Globus pallidus (tissue), 1 donor: ENCODE data around the gene ZFYVE27.

Source experiments
- DNase-seq: peaks from one replicate; pipeline ENCODE4 v3.0.0-alpha.2; 2015; ENCODE audit warnings: low spot score

The ZFYVE27 gene

DNA sequence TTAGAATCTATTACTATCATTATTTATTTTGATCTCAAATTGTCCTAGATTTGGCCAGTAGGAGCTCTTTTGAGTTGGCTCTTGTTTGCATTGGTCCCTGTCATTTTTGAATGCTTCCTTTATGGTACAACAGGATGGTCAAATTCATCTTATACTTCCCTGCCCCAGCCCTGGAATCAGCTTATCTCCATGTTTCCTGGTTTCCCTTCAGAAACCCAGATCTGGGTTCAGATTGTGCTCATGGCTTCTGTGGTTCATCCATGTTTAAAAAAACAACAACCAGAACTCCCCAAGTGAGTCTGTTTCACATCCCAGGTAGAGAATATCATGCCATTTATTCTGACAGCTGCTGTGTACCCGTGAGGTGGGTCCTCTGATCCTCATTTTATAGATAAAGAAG, 10.6 kb downstream of the ZFYVE27 start:
- DNase-seq = no peak

DNA sequence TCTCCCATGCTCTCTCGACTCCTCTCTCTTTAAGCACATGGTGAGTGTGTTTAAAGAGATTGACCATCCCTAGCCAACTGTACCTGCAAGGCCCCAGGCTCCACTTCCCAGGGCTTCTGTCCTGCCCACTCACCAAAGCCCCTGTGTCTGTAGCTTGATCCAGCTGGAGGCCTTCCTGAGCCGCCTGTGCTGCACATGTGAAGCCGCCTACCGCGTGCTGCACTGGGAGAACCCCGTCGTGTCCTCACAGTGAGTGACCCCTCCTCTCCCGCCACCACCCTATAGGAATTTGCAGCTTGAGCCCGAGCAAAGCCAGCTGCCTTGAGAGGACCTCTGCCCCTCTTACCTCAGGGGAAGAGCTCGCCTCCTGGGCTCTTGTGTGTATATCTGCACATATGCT, 11.2 kb downstream of the ZFYVE27 start:
- no peak for DNase-seq

DNA sequence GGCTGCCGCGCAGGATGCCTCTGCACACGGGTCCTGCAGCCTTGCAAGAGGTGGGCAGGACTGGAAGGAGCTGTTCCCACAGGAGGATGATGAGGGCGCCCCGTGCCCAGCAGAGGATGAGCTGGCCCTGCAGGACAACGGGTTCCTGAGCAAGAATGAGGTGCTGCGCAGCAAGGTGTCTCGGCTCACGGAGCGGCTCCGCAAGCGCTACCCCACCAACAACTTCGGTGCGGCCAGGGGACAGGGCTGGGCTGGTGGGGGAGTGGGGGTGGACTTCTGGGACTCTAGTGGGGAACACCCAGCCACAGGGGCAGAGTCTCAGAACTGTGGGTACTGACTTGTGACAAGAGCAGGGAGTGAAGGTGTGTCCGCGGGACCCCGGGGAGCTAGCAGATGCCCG, 16.0 kb downstream of the ZFYVE27 start:
- no peak for DNase-seq

DNA sequence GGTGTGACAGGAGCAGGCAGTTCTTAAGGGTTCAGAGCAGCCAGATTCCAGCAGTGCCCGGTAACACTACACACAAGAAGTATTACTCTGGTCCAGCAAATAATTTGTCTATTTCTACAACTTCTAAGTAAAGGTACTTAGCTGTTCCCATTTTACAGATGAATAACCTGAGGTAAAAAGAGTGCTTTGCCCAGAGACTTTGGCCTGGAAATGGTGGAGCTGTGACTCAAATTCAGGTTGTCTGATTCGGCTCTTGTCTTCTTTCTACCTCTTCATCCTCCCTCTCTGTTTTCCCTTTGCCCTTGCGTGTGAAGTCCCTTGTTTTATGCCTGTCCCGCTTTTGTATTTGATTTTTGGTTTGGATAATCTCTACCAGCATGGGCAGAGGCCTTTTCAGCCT, 17.8 kb downstream of the ZFYVE27 start:
- DNase-seq = no peak

- no peak for DNase-seq
Observed at GRCh38 chr10:97755718-97756117, 18.8 kb downstream of the ZFYVE27 start.

GRCh38 chr10:97757471-97757870, 20.5 kb downstream of the ZFYVE27 start:
- DNase-seq = no peak

DNA sequence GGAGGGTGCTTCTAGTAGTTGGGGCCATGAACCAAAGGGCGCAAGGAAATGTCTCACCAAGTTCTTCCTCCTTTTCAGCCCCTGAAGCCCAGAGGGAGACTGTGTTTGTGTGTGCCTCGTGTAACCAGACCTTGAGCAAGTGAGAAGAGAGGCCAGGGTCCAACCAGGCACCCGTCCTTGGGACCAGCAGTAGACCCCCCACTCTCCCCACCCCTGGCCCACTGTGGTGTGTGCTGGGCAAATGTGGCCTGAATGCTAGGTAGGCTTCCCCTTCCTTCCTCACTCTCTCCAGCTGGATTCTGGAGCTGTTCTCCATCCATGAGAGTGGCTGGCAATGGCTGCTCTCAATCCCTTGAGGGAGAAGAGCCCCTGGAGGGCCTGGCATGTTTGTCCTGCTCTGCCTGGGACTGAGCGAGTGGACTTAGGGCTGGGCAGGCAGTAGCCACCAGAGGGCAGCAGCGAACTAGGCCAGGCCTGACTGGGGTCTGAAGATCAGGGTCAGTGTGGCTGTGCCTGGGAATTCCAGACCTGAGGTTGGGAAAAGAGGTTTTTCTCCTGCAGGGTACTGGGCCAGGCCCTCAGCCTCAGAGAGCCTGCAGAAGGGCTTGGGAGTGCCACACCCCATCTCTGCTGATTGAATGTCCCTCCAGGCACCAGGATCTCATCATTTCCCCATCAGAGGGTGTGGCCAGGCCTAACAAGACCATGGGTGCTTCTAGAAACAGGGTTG, 22.4 kb downstream of the ZFYVE27 start:
- peak; percentile 67 for DNase-seq

DNA sequence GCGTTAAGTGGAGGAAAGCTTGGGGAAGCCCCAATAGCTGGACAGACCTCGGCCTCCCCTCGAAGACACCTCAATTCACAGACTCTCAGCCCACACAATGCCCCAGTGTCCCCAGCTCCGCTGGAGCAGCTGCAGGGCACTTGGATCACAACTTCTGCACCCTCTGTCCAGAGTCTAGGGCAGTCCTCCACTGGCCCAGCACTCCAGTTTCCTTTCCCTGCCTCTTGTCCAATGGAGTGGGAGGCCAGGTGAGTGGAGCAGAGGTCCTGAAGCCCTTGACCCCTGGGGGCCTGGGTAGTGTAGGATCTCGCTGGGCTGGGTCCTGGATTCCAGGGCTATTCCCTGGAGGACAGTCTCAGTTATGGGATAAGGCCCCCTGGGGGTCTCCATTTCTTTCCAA, 23.0 kb downstream of the ZFYVE27 start:
- no peak for DNase-seq

DNA sequence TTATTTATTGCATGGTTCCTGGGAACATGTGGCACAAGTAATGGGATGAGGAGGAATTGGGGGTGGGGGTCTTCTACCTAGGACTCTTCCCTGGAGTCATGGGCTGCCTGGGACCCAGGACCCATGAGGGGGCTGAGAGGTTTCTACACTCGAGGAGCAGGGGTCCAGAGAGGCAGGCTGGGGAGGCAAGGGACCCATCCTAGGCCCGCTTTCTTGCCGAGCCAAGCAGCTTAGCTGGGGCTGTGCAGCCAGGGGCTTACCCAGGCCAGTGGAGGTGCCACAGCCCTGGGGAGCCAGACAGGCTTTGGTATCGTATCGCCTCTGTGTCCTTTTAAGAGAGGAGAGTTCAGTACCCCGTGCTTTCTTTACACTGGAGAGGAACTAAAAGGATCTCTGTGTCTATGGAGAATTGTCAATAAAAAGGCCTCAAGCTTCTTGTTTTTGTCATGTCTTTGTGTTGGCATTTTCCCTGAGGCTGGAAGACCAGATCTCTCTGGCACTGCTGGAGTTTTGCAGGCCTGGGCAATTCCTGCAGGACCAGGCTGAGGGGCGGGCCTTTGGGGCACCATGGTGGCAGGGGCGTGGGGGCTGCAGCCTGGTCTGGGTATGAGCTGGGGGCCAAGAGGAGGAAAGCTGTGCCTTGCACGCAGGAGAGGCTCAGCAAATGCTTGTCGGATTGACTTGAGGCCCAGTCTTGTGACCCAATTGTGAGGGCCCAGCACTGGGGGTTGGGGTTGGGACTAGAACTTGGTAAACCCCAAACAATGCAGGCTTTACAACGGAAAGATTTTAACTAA, 23.7 kb downstream of the ZFYVE27 start:
- DNase-seq = no peak

DNA sequence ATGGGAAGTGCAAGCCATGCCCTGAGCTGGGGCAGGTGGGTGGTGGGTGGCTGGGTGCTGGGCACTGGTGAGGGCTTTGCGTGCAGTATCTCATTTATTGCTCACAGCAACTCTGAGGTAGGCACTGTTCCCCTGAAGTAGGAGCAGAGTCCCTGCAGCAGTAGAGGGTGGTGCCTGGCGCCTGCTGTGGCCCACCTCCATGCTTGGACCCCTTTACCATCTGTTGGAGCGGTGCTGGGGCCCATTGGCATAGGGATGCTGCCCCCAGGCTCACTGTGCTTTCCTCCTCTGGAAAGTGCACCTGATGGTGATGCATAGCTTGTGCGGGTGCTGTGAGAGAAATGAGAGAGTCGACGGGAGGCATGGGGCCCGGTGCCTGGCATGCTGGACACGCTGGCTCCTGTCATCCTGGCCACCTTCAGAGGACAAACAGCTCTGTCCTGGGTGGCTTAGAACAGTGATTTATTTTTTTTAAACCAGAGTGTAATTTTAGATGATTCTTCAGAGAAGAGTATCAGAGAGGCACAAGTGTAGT, 24.5 kb downstream of the ZFYVE27 start:
- DNase-seq = no peak

DNA sequence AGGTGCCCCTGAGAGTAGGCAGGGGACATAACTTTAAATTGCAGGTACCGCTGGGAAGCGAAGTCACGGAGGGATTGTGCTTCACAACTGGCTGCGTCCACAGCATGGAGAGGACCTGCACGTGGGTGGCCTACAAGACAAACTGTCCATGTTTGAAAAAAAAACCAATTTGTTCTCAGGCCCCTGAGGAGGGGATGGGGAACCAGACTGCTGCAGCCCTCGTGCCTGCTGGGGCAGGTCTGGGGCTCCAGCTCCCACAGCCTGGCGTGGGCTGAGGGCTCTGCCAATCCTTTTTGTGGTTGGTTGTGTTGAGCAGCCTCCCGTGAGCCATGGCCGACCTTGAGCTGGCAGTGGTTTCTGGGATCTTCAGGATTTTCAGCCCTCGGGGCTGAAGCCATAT, 25.1 kb downstream of the ZFYVE27 start:
- DNase-seq = no peak

DNA sequence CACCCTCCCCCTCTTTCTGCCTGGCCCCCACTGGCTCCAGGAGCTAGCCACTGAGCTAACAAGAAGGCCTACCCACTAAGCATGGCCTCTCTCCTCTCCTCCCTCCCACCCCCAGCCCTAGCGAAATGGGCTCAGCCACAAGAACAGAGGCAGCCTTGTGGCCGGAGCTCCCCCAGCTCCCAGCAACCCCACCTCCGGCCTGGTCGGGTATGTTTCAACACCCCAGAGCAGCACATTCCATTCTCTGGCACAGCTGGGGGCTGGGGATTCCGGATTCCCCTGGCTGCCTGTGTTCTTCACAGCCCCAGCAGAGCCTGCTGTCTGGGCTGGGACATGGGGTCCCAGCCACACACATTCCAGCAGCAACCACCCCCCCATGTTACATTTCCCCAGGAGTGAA, 25.9 kb downstream of the ZFYVE27 start:
- DNase-seq = no peak

DNA sequence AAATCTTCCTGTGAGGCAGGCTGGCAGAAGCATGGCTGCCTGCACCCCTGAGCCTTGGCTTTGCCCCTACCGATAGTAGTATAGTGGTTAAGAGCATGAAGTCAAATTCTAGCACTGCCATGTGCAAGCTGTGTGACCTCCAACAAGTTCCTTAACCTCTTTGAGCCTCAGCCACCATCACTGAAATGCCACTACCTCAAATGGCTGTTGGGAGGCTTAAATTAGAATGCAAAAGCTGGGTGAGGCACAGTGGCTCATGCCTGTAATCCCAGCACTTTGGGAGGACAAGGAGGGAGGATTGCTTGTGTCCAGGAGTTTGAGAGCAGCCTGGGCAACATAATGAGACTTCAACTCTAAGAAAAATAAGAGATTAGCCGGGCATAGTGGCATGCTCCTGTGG, 26.5 kb downstream of the ZFYVE27 start:
- DNase-seq = no peak

GRCh38 chr10:97763947-97764346, 27.0 kb downstream of the ZFYVE27 start:
- DNase-seq = no peak

GRCh38 chr10:97764519-97764931, 27.6 kb downstream of the ZFYVE27 start:
- DNase-seq = no peak

- DNase-seq = no peak
Observed at GRCh38 chr10:97765201-97765600, 28.3 kb downstream of the ZFYVE27 start.

DNA sequence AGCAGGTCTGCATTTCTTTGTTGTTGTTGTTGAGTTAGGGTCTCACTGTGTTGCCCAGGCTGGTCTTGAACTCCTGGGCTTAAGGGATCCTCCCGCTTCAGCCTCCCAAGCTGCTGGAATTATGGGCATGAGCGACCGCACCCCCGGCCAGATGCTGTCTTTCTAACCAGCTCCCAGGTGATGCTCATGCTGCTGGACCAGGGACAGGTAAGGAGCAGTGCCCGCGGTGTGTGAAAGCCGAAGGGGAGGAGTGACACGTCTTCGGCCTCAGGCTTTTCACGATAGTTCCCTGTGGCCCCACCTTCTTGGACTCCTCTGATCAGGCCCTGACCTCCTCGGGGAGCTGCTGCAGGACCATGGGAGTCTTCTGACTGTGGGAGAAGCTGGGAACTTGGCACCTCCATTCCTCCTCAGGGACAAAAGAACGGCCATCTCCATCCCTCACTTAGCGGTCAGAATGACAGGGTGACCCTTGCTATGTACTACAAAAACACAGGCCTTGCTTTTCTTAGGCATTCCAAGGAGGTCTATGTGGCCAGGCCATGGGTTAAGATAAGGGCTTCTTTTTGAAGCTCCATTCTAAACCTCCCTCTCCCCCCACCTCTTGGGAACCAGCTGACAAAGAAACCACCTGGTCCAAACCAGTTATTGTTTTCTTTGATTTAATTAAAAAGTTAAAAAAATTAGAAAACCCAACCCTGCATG, 29.3 kb downstream of the ZFYVE27 start:
- no peak for DNase-seq

DNA sequence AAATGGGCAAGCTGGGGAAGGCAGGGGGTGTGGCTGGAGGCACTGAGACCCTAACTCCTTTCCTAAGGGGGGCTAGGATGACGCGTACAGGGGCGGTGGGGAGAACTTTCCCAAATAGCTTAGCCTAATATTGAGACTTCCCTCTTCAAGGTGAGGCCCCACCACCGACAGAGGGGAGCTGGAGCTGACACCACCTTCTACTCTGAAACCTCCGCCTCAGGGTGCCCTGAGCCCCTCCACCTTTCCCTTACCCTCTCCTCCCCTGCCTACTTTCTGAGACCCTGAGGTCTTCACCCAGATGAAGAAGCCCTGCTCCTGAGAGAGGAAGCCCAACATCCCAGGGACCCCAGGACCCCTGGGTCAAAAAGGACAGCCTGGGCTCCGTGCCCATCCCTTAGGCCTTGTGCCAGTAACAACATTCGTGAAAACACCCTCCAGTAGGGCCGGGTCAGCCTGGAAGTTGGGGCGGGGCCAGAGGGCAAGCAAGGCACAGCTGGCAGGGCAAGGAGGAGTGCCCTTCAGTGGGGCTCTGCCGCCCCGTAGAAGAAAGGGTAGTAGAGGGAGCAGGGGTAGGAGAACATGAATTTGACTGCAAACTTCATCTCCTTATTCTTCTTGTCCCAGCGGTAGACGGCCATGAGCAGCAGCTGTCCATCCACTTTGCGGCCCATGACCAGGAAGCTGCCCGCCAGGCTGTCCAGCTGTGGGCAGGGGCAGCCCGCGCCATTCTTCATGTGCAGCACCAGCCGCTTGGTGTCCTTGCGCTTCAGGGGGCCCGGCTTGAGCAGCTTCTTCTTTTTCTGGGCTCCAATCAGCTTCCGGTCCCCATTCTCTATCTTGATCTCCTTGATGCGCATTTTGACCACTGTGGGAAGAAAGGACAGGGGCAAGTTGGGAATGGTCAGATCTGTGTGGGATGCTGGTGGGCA, 30.3 kb downstream of the ZFYVE27 start:
- DNase-seq = no peak

GRCh38 chr10:97768322-97769315, 31.7 kb downstream of the ZFYVE27 start:
- DNase-seq = no peak

DNA sequence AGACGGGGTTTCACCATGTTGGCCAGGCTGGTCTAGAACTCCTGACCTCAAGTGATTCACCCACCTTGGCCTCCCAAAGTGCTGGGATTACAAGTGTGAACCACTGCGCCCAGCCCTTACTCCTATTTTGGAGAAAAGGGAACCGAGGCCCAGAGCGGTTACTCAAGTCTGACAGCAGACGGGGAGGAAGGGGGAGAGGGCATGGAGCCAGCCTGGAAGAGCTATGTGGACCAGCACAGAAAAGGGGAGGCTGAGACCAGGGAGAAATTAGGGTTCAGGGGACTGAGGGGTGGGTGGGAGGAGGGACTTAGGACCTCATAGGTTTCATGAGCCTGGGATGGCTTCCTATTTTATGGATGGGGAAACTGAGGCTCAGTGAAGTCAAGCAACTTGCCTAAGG, 33.3 kb downstream of the ZFYVE27 start:
- DNase-seq = no peak
